ENCODE results near the gene ADGRV1.
A peak's percentile ranks its signal among the peaks of the same experiment; 100 is the strongest.

ADGRV1 gene

DNA sequence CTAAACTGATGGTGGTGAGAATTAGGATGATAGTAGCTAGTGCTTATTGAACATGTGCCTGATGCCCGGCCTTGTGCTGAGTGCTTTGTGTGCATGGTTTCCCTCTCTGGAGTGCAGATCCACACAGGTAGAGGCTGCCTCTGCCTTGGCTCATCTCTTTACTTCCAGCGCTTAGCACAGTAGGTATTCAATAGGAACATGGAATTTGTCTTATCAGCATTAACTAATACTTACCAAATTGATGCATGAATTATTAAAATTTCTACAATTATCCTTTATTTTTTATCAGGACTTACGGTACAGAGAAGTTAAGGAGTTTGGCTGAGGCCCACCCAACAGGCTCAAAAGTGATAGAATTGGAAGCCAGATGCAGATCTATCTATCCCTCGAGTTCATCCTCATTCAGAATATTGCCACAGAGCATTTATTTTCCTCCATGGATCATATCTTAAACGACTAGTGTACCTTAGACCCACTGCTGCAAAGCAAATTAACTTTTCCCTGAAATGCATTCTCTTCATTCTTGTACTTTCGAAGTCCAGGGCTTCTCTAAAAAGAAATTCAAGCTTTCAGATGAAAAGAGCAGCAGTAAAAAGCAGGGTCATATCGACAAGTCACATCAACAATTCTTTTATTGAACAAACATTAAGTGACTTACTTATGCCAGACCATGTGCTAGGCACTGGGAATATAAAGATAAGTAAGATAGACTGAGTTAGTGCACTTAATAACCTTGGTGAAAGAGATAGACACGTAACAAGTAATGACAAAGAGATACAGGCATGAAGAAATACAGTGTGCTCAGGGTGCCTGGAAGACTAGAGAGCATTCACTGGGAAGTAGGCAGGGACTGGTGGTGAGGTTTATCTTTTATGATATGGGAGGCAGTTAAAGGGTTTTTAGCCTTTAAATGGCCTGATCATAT is 534.5 kb downstream of the ADGRV1 start:
- no peak for DNase-seq

DNA sequence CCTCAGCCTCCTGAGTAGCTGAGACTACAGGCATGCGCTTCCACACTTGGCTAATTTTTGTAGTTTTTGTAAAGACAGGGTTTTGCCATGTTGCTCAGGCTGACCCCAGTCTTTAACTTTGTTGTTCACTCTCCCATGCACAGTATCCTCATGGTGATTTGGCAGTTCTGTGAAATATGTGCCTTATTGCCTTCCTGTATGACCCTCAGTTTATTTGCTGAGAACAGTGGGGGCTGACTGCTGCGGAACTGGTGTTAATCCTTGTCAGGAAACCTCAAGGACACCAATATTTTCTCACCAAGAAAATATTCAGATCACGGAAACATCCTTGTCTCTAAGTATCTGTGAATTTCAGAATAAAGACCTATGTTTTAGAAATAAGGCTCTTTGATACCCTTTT is 536.7 kb downstream of the ADGRV1 start:
- DNase-seq = no peak

DNA sequence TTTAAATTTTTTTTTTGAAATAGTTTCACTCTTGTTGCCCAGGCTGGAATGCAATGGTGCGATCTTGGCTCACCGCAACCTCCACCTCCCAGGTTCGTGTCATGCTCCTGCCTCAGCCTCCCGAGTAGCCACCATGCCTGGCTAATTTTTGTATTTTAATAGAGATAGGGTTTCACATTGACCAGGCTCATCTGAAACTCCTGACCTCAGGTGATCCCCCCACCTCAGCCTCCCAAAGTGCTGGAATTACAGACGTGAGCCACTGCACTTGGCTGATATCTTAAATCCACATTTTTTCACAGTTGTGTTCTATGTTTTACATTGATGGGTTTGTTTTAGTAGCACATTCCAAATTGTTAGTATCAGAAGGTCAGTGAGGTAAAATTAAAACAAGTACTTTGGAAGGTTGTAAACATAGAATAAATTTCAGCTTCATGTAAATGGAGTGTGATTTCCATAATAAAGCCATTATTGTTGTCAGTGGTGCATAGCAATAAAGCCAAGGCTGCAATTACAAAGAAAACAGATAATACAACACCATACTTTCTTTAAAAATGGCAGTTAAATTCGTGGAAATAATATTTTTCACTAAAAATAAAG is 537.3 kb downstream of the ADGRV1 start:
- DNase-seq = no peak

DNA sequence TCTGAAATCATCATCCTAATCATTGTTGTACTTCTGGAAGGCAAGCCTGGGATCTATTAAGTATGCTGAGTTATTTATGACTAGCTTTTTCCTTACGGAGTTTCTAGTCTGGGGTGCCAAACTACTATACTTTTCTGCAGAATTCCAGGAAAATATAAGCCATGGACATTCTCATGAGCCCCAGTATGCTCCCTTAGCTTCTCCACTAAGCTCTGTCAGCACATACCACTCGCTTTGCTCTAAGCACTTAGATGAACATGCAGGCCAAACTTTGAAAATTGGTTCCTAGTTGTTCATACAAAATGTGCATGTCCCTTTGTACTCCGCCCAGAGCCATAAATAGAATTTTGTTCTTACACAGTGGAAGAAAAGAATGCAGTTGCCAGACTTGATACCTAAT is 539.9 kb downstream of the ADGRV1 start:
- DNase-seq = no peak

DNA sequence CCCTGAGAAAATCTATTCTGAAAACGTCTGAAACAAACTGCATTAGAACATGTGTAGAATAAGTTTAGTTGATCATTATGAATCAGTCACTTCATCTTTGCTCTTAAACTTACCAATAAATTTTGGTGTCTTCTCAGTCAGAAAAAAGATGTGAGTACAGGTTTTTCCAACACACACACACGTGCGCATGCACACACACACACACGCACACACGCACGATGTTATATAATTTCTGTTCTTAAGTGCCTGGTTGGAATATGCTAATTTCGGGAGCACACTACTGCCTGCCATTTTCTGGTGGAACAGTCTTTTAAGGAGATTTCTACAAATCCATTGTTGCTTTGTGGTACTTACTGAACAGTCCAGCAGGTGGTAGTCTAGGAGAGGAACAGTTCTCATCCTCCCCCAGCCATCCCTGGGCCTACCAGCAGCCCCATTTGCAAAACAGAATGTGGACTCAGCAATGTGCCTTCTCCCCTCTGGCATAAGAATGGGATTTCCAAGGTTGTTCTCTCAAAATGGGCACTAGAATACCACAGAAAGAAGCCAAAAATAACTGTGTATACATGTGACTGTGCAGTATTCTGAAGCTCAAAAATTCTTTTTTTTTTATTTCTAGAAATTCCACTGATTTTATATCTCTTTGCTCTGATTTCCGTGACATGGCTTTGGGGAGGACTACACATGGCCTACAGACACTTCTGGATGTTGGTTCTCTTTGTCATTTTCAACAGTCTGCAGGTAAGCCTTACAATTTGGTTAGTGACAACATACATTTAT is 543.2 kb downstream of the ADGRV1 start:
- DNase-seq = peak; percentile 23

DNA sequence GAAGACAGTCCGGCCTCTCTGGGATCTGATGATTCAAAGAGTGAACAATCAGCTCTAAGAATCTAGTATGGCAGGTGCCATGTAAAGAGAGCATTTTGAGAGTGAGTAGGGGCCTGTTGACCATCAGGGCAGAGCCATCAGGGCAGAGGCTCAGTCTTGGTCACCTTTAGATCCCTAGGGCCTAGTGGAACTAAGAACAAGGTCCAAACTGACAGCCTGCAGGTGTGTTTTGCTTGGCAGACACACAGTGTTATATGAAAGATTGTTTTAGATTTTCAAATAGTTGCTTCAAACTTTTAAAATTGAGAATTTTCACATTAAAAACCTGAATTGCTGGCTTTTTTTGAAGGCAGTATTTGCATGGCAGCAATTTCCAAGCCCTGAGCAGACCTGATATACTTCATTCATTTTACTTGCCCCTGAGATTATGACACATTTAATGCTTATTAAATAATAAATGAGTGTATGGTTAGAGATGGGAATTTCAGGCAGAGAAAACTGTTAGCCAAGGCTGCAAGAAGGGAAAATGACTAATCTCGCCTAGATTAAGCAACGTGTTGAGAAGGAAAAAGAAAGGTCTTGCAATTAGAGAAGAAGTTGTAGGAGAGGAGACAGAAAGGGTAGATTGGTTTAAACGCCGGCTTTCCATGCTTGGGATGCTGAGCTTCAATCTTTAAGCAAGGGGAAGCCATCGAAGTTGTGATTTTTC is 544.9 kb downstream of the ADGRV1 start:
- DNase-seq = no peak

DNA sequence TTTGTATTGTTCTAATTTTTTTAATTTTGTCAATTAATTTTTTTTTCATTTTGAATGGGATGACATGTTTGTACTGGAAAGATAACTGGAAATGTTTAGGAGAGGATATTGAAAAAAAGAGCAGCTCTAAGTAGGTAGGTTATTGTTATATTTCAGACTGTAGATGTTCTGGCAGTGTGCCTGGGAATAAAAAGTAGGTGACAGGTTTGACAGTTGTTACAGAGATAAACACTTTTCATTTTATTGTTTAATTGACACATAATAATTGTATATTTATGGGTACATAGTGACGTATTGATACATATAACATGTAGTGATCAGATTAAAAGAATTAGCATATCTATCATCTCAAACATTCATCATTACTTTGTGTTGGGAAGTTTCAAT is 545.5 kb downstream of the ADGRV1 start:
- DNase-seq = no peak

DNA sequence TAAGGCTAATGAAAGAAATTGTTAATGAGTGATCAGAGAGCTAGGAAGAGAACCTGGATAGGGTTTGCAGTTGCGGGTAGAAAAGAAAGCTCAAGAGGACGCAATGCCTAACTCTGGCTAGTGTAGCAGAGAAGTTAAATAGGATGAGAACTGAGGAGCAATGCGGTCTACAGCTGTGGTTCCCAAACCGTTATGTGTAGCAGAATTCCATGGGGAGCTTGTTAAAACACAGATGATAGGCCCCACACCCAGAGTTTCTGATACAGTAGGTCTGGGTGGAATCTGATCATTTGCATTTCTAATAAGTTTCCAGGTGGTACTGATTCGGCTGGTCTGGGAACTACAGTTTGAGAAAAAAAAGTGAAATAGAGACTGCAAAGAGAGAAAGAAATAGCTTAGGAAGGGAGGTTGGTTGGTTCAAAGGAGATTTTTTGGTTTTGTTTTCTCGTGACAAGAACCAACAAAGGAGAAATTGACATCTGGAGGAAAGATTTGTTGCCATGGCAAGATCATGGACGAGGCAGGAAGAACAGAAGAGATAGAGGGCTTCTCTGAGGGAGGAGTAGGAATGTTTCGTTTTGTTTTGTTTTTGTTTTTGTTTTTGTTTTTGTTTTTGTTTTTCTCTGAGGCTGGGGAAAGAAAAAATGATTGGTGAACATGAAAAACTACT is 548.4 kb downstream of the ADGRV1 start:
- no peak for DNase-seq

DNA sequence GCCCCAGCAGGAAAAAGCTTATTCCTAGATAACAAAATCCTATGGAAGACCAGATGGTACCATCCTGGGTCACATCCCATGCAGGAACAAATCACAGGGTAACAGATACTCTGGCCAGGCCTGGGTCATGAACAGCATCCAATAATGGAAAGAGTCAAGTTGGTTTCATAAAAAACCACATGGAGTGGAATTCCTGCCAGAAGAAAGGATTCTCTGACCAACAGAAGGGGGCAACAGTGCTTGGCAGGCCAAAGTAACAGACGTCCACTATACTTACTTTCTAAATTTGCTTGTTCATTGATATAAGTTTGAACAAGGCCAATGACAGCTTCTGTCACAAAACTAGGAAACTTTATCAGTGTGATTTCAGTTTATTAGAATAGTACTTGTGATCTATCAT is 551.0 kb downstream of the ADGRV1 start:
- no peak for DNase-seq

DNA sequence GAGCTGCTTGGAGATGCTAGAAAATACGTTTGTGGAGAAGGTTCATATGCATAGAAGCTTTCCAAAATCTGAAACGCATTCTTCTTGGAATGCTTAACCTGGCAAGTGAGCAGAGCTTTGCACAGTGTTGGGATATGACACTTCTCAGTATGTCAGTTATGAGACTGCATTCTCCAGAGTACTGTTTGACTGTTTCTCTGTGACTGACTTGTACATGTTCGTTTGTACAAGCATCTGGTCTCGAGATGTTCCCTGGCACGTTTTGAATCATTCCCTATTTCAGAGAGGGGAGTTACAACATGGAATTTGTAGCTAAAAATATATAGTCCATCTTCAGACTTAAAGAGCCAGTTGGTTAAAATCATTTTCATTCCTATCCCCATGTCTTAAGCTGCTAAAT is 552.1 kb downstream of the ADGRV1 start:
- DNase-seq = no peak

DNA sequence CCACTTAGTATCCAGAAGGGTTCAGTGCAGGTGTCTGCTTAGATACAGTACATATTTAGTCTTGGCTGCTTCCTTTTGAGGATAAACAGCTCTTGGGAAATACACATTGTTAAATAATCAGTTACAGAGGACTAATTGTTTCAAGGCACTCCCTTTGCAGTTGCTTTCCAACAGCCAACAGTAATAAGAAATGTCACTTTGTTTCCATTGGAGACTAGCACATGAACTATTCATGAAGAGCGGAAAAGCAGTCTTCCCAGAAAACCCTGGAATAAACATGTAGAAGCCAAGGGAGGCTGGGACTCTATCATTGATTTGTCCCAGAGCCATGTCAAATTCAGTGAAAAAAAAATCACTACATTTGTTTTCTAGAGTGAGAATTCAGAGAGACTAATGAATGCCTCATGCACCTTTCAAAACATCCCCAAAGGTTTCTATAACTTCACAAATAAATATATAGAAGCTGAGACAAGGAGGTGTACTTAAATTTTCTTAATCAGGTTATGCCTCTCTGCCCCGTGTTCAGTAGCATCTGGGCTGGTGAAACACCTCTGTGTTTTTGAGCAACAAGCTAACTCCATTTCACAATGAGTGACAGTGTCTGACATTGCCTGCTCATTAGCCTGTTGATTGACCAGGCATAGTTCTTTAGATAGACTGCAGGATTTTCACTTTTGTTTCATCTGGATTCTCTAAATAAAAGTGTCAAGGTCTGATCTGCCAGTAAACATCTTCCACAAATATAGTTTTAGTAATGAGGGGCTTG is 553.1 kb downstream of the ADGRV1 start:
- no peak for DNase-seq

DNA sequence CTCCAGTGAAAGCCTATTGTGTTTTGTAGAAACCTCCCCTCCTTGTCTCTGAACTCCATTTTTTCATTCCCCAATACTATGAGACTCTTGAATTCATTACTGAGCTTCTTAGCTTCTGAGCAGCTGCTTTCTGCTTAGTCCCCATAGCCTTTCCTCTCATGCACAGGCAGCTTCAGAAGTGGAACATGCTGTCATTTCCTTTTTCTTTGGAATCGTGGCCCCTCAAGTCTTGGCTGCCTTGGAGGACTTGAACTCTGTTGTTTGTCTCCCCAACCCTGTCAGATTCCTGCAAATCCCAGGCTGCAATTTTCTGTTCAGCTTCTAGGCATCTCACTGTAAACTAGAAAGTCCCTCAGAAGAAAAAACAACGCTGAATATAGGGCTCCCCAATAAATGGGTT is 556.1 kb downstream of the ADGRV1 start:
- DNase-seq = no peak

DNA sequence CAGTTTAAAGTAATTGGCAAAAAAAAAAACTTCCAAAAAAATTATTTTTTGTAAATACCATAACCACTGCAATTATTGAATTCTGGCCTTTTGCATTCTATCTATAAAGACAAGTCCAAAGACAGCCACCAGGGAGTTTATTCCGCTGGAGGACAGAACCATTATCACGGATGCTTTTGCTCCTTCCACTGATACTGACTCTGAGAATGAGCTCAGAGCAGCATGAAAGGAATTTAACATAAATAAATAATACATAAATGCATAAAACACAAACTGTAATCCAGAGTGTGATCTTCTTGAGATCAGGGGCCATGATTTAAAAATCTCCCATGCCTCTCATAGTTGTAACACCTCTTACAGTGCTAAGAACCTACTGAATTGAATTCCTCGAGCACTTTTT is 559.8 kb downstream of the ADGRV1 start:
- no peak for DNase-seq

DNA sequence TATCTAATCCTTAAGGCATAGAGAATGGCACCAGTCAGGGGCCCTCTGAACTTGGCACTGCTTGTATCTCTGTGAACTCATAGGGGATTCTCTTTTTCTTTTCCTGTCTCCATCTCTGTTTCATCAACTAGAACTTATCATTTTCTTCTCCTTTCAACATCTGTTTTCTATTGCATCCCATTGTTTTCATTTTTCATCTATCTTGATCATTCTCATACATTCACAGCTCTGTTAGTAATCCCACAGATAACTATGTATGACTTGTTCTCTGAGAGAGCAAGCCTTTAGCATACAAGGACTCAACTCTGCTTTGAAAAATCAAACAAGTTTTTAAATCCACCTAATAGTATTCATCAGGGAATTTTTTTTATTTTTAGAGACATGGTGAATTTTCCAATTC is 560.2 kb downstream of the ADGRV1 start:
- DNase-seq = no peak

DNA sequence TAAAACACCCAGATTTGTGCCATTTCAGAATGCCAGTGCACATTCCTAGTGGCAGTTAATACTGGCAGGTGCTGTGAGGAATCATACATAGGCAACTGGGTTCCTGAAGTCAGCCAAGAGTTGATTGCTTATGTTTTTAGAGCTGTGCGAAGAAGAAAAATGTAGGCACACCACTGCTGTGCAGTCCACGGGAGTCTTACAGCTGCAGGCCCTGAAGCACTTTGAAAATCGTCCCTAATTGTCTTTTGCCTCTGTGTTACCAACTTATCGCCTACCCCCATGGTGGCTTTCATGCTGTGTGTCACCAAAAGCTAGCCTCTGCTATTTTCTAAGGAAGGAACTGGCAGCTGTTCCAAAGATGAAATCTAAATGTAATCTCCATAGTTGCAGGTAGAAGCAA is 560.6 kb downstream of the ADGRV1 start:
- DNase-seq = no peak

DNA sequence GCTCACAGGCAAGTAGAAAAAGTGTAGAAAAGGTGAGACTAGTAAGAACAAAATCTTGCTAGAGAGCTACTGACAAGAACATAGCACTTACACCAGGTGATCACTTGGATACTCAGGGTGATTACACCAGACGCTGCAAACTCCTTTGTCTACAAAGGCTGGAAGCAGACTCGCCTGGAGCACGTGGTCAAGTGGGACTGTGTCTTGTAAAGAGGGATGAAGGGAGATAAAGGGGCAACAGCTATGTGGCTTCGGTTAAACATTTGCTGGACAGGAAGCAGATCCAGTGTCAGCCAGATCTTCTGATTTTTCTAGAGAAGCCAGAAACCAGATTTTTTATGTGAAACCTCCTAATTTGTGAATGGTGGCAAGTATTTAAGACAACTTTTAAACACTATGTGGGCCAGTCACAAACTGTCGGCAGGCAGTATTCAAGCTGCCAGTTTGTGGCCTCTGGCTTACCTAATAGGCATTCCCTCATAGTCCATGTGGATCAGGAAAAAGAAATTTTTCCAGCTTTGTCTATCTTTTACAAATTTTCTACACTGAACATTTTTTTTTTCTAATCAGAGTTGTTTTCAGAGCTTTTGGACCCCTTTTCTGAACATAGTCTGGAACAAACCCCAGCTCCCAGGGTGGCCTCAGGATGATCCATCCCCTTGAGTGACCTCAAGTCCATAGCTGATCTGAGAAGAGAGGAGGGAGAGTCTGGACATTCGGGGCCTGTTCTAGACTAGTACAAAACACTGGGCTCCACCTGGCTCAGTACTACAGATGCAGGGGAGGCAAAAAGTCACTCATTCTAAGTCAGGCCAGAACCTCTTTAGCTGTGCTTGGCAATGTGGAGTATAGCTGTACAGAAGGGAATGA is 561.6 kb downstream of the ADGRV1 start:
- no peak for DNase-seq

DNA sequence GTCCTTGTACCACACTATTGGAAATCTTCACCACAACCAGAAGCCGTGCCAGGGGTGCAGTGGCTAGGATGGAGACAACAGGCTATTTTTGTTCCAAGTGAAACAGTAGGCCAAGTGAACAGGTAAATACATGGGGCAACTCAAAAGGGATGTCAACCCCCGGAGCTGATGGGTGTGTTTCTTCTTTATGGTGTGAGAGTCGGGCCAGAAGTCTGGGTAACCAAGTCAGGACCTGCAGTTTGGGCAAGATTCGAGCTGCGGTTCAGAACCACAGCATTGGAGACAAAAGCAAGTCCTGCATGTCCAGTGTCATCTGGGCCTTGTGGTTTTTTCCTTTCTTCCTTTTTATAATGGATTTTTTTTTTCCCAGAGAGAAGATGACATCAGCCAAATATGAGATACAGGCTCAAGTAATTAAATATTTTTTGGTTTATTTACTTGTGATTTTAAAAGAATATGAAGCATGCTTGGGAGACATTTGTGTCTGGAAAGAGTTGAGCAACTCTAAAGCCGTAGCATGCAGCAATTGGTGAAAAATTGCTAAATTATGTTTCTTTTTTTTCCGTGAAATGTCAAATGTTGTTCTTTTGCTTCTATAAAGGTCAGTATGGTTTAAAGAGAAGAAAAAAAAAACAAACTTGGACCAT is 562.9 kb downstream of the ADGRV1 start:
- DNase-seq = no peak

DNA sequence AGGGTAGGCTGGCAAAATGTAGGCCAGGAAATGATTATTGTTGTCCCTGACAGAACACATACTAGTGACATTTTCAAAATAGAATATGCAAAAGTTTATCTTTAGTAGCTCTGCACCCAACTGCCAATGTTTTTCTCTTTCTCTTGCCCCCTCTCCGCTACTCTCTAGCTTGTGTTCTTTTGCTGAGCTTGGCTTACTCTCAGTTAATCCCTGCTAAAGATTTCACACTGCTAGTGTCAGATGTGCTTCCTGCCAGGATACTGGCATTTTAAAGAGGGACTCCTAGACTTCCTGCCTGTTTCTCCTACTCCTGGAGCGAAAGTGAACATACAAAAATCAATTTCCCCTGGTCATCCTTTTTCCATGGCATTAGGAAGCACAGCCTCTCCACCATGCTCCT is 564.1 kb downstream of the ADGRV1 start:
- no peak for DNase-seq

DNA sequence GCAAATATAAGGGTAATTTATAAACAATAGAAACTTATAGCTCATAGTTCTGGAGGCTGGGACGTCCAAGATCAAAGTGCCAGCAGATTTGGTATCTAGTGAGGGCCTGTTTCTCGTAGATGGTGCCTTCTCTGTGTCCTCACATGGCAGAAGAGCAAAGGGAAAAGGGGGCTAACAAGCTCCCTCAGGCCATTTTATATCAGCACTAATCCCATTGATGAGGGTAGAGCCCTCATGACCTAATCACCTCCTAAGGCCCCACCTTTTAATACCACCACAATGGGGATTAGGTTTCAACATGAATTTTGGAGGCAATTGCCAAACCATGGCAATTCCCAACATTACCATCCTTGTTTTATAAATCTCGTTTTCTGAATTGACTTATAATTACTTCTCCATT is 564.7 kb downstream of the ADGRV1 start:
- DNase-seq = no peak

DNA sequence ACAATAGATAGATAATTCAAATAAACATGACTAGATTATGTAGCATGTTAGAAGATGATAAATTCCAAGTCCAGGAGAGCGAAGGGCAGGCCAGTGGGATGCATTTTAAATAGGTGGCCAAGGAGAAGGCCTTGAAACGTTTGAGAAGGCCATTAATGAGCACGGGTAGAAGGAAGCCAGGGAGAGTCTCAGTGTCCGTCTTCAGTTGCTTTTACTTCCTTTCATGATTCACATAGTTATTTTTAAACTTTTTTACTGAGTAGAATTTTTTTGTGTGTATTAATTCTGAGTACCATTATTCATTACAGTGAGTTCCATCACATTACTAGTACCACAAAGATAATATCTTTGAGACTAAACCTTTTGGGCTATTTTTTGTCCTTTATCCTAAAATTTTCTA is 565.3 kb downstream of the ADGRV1 start:
- no peak for DNase-seq
